Stimulated activated CD8-positive, alpha-beta memory T cell treated with anti-CD3 and anti-CD28 coated beads, Interleukin-4, amount 100 ng/mL, for 1 hour (primary cell): ENCODE results near the gene KSR1.
"Not testable (repeated sequence)": the region's sequence is repeated elsewhere in the genome, so short reads cannot be mapped to it uniquely, and the experiment has no call there.

Experiments
- DNase-seq, 2 donors: peaks; one replicate each; pipeline ENCODE4 v3.0.0-alpha.2; 2020; ENCODE audit warnings: low read depth in 2 of 2, low spot score in 1 of 2

KSR1 gene

GRCh38 chr17:27425991-27426390, 30.3 kb upstream of the KSR1 start:
- no peak for DNase-seq

GRCh38 chr17:27426471-27426870, 29.8 kb upstream of the KSR1 start:
- not testable (repeated sequence) for DNase-seq

GRCh38 chr17:27427166-27427862, 28.9 kb upstream of the KSR1 start:
- DNase-seq, result not testable (repeated sequence)

GRCh38 chr17:27428781-27429505, 27.3 kb upstream of the KSR1 start:
- no peak for DNase-seq

- no peak for DNase-seq
Measured at GRCh38 chr17:27429666-27430382, 26.4 kb upstream of the KSR1 start.

- no peak for DNase-seq
Measured at GRCh38 chr17:27430383-27430840, 25.8 kb upstream of the KSR1 start.

- no peak for DNase-seq
Measured at GRCh38 chr17:27430882-27431491, 25.3 kb upstream of the KSR1 start.

- no peak for DNase-seq
Measured at GRCh38 chr17:27433521-27433920, 22.7 kb upstream of the KSR1 start.

- not testable (repeated sequence) for DNase-seq
Measured at GRCh38 chr17:27435431-27436070, 20.7 kb upstream of the KSR1 start.

GRCh38 chr17:27438348-27438998, 17.8 kb upstream of the KSR1 start:
- no peak for DNase-seq

- no peak for DNase-seq
Measured at GRCh38 chr17:27439342-27439741, 16.9 kb upstream of the KSR1 start.

GRCh38 chr17:27442702-27443101, 13.5 kb upstream of the KSR1 start:
- no peak for DNase-seq

- DNase-seq, result no peak
Measured at GRCh38 chr17:27443491-27443890, 12.8 kb upstream of the KSR1 start.

GRCh38 chr17:27445971-27446370, 10.3 kb upstream of the KSR1 start:
- DNase-seq, result no peak

GRCh38 chr17:27446569-27447301, 9.5 kb upstream of the KSR1 start:
- DNase-seq, result no peak

GRCh38 chr17:27448534-27448933, 7.7 kb upstream of the KSR1 start:
- not testable (repeated sequence) for DNase-seq

GRCh38 chr17:27449541-27449940, 6.7 kb upstream of the KSR1 start:
- no peak for DNase-seq

GRCh38 chr17:27449988-27450387, 6.3 kb upstream of the KSR1 start:
- no peak for DNase-seq

- no peak for DNase-seq
Measured at GRCh38 chr17:27450416-27450815, 5.8 kb upstream of the KSR1 start.

- no peak for DNase-seq
Measured at GRCh38 chr17:27451906-27452305, 4.3 kb upstream of the KSR1 start.
